GM19467 (cell line): ENCODE results near the gene TASL.
"Not testable (repeated sequence)": the region's sequence is repeated elsewhere in the genome, so short reads cannot be mapped to it uniquely, and the experiment has no call there.

Source experiments
- ATAC-seq: cut with Tn5 transposase; IDR thresholded peaks from one replicate; pipeline ENCODE4 v1.9.1; 2021; ENCODE audit warnings: mild to moderate bottlenecking, moderate library complexity; ENCODE audit not compliant: unreplicated experiment

The TASL gene

GRCh38 chrX:30580641-30581040, 3.1 kb upstream of the TASL start:
- ATAC-seq, result no peak

GRCh38 chrX:30576881-30577280, 685 bp downstream of the TASL start:
- no peak for ATAC-seq

- no peak for ATAC-seq
These were observed 4.4 kb downstream of the TASL start for GRCh38 chrX:30573125-30573524.

GRCh38 chrX:30572678-30573077, 4.9 kb downstream of the TASL start:
- no peak for ATAC-seq

GRCh38 chrX:30572004-30572403, 5.6 kb downstream of the TASL start:
- ATAC-seq, result peak; percentile 38

- no peak for ATAC-seq
These were observed 7.1 kb downstream of the TASL start for GRCh38 chrX:30570505-30570904.

- ATAC-seq, result peak; percentile 68
These were observed 9.4 kb downstream of the TASL start for GRCh38 chrX:30568136-30568535.

GRCh38 chrX:30563070-30563469, 14.5 kb downstream of the TASL start:
- not testable (repeated sequence) for ATAC-seq

GRCh38 chrX:30561191-30561590, 16.4 kb downstream of the TASL start:
- ATAC-seq, result no peak

- ATAC-seq, result no peak
These were observed 39.3 kb downstream of the TASL start for GRCh38 chrX:30538271-30538670.

- ATAC-seq, result no peak
These were observed 43.7 kb downstream of the TASL start for GRCh38 chrX:30533835-30534234.

GRCh38 chrX:30533266-30533665, 44.3 kb downstream of the TASL start:
- no peak for ATAC-seq

- ATAC-seq, result no peak
These were observed 47.0 kb downstream of the TASL start for GRCh38 chrX:30530606-30531005.

GRCh38 chrX:30525732-30526131, 51.8 kb downstream of the TASL start:
- ATAC-seq, result no peak

GRCh38 chrX:30521440-30522182, 56.0 kb downstream of the TASL start:
- ATAC-seq, result no peak

GRCh38 chrX:30513284-30513683, 64.3 kb downstream of the TASL start:
- ATAC-seq, result peak; percentile 63
